H9 (cell line): Measurements from ENCODE around the gene NEURL1B. TPM values are rescaled to one million over a fixed set of nuclear protein-coding genes. Genes with fewer than 3 reads are reported as not detected.
"Not testable (repeated sequence)": the region's sequence is repeated elsewhere in the genome, so short reads cannot be mapped to it uniquely, and the experiment has no call there.

Source experiments
- DNase-seq: peaks from one replicate; pipeline ENCODE4 v3.0.0-alpha.2; 2017
- H2AFZ ChIP-seq: one replicate; pipeline ENCODE4 v1.6.1; 2013; ENCODE audit warnings: mild to moderate bottlenecking, low read length, control low read depth, moderate library complexity
- H2AK5ac ChIP-seq: 2 replicates; pipeline ENCODE4 v1.6.1; 2013; ENCODE audit warnings: low read length, control low read depth, mixed read lengths; ENCODE audit not compliant: insufficient read length
- H2BK120ac ChIP-seq: one replicate; pipeline ENCODE4 v1.6.1; 2013; ENCODE audit warnings: low read depth, mild to moderate bottlenecking, low read length, control low read depth, inconsistent platforms; ENCODE audit not compliant: poor library complexity, severe bottlenecking
- H2BK12ac ChIP-seq: 2 replicates; pipeline ENCODE4 v1.6.1; 2013; ENCODE audit warnings: low read length, control low read depth, mixed read lengths, low read depth; ENCODE audit not compliant: insufficient read length
- H2BK15ac ChIP-seq: 2 replicates; pipeline ENCODE4 v1.6.1; 2013; ENCODE audit warnings: low read depth, low read length, control low read depth
- H2BK20ac ChIP-seq: one replicate; pipeline ENCODE4 v1.6.1; 2013; ENCODE audit warnings: low read depth, mild to moderate bottlenecking, low read length, control low read depth, inconsistent platforms; ENCODE audit not compliant: poor library complexity, severe bottlenecking
- H2BK5ac ChIP-seq: 2 replicates; pipeline ENCODE4 v1.6.1; 2013; ENCODE audit warnings: low read length, control low read depth, mixed read lengths; ENCODE audit not compliant: insufficient read length
- H3K14ac ChIP-seq: 2 replicates; pipeline ENCODE4 v1.6.1; 2013; ENCODE audit warnings: low read length, control low read depth; ENCODE audit not compliant: insufficient read depth
- H3K18ac ChIP-seq: 2 replicates; pipeline ENCODE4 v1.6.1; 2013; ENCODE audit warnings: low read depth, mild to moderate bottlenecking, mixed read lengths, low read length, control low read depth; ENCODE audit not compliant: insufficient read length
- H3K23ac ChIP-seq: 2 replicates; pipeline ENCODE4 v1.6.1; 2013; ENCODE audit warnings: low read length, control low read depth, mixed read lengths, low read depth; ENCODE audit not compliant: insufficient read length
- H3K23me2 ChIP-seq: 2 replicates; pipeline ENCODE4 v1.6.1; 2013; ENCODE audit warnings: low read depth, mild to moderate bottlenecking, mixed read lengths, low read length, control low read depth; ENCODE audit not compliant: insufficient read length, poor library complexity, severe bottlenecking
- H3K27ac ChIP-seq: 2 replicates; pipeline ENCODE4 v1.5.1; 2013; ENCODE audit warnings: low read length, control low read depth, mixed read lengths, low read depth; ENCODE audit not compliant: insufficient read length
- H3K27me3 ChIP-seq: 2 replicates; pipeline ENCODE4 v1.6.1; 2013; ENCODE audit warnings: low read length, control low read depth, inconsistent platforms; ENCODE audit not compliant: insufficient read depth
- H3K4ac ChIP-seq: 2 replicates; pipeline ENCODE4 v1.6.1; 2013; ENCODE audit warnings: low read depth, mild to moderate bottlenecking, control low read depth, inconsistent platforms, low read length, moderate library complexity
- H3K4me1 ChIP-seq: 2 replicates; pipeline ENCODE4 v1.6.1; 2013; ENCODE audit warnings: low read length, control low read depth, inconsistent platforms; ENCODE audit not compliant: insufficient read depth
- H3K4me2 ChIP-seq: 2 replicates; pipeline ENCODE4 v1.6.1; 2013; ENCODE audit warnings: low read length, control low read depth, mixed read lengths; ENCODE audit not compliant: insufficient read length, insufficient read depth
- H3K56ac ChIP-seq: 2 replicates; pipeline ENCODE4 v1.6.1; 2013; ENCODE audit warnings: low read depth, mild to moderate bottlenecking, mixed read lengths, low read length, control low read depth; ENCODE audit not compliant: insufficient read length
- H3K79me1 ChIP-seq: 2 replicates; pipeline ENCODE4 v1.6.1; 2013; ENCODE audit warnings: low read depth, mild to moderate bottlenecking, moderate library complexity, low read length, control low read depth, inconsistent platforms; ENCODE audit not compliant: insufficient read depth, poor library complexity, severe bottlenecking
- H3K79me2 ChIP-seq: 2 replicates; pipeline ENCODE4 v1.6.1; 2013; ENCODE audit warnings: low read length, control low read depth, inconsistent platforms; ENCODE audit not compliant: insufficient read depth
- H3K9ac ChIP-seq: 2 replicates; pipeline ENCODE4 v1.6.1; 2013; ENCODE audit warnings: low read length, control low read depth, mixed read lengths; ENCODE audit not compliant: insufficient read length; ENCODE audit errors: extremely low read depth
- H3K9me3 ChIP-seq: one replicate; pipeline ENCODE4 v1.6.1; 2013; ENCODE audit warnings: low read depth, low read length, inconsistent platforms; ENCODE audit not compliant: control insufficient read depth
- H3T11ph ChIP-seq: one replicate; pipeline ENCODE4 v1.6.1; 2013; ENCODE audit warnings: mild to moderate bottlenecking, low read length, control low read depth, inconsistent platforms
- H4K20me1 ChIP-seq: one replicate; pipeline ENCODE4 v1.6.1; 2013; ENCODE audit not compliant: control insufficient read depth, insufficient read length, insufficient read depth
- H4K5ac ChIP-seq: 2 replicates; pipeline ENCODE4 v1.6.1; 2013; ENCODE audit warnings: low read depth, mild to moderate bottlenecking, mixed read lengths, low read length, control low read depth; ENCODE audit not compliant: insufficient read length
- H4K8ac ChIP-seq: replicated peaks from 2 replicates; pipeline ENCODE4 v1.6.1; 2013; ENCODE audit warnings: low read length, control low read depth, mixed read lengths, low read depth; ENCODE audit not compliant: insufficient read length
- H4K91ac ChIP-seq: 2 replicates; pipeline ENCODE4 v1.6.1; 2013; ENCODE audit warnings: low read depth, mild to moderate bottlenecking, moderate library complexity, mixed read lengths, low read length, control low read depth; ENCODE audit not compliant: insufficient read length
- H3K27ac Mint-ChIP-seq, 3 experiments: 2 replicates in 2 of 3; 3 replicates in 1 of 3; pipeline ENCODE4 v1.8.0; 2020 to 2021; ENCODE audit warnings: mixed read lengths in 3 of 3, mild to moderate bottlenecking in 1 of 3, moderate library complexity in 1 of 3
- H3K27me3 Mint-ChIP-seq: 2 replicates; pipeline ENCODE4 v1.8.0; 2021; ENCODE audit warnings: low read depth, mild to moderate bottlenecking, moderate library complexity, mixed read lengths
- H3K36me3 Mint-ChIP-seq, 3 experiments: 2 replicates in 2 of 3; 3 replicates in 1 of 3; pipeline ENCODE4 v1.8.0; 2020 to 2021; ENCODE audit warnings: low read depth in 3 of 3, mixed read lengths in 3 of 3; ENCODE audit not compliant: insufficient read depth in 1 of 3
- H3K4me1 Mint-ChIP-seq, 2 experiments: 2 replicates each; pipeline ENCODE4 v1.8.0; 2020; ENCODE audit warnings: mixed read lengths in 2 of 2
- H3K4me3 Mint-ChIP-seq, 2 experiments: 2 replicates in 1 of 2; 3 replicates in 1 of 2; pipeline ENCODE4 v1.8.0; 2020 to 2021; ENCODE audit warnings: mild to moderate bottlenecking in 2 of 2, mixed read lengths in 2 of 2, moderate library complexity in 1 of 2
- H3K9me3 Mint-ChIP-seq, 2 experiments: 2 replicates in 1 of 2; 3 replicates in 1 of 2; pipeline ENCODE4 v1.8.0; 2020; ENCODE audit warnings: mild to moderate bottlenecking in 2 of 2, mixed read lengths in 2 of 2, moderate library complexity in 1 of 2
- WGBS: extraction: QIAGEN DNeasy Blood & Tissue Kit; methylation state at CpG from one replicate; pipeline ENCODE4 v1.1.7; 2013; ENCODE audit warnings: missing lambda C conversion rate, low lambda C conversion rate, mixed read lengths; ENCODE audit not compliant: insufficient read length; ENCODE audit errors: extremely low coverage; 5-methylcytosine and 5-hydroxymethylcytosine counted together
- total RNA-seq: library from RNA; stranded (reverse); gene quantifications from 2 replicates; pipeline ENCODE4 v1.2.1, GENCODE V29; 2021

The NEURL1B gene
- total RNA-seq, 1 experiment from 2014 or later, result 3.6 TPM

DNA sequence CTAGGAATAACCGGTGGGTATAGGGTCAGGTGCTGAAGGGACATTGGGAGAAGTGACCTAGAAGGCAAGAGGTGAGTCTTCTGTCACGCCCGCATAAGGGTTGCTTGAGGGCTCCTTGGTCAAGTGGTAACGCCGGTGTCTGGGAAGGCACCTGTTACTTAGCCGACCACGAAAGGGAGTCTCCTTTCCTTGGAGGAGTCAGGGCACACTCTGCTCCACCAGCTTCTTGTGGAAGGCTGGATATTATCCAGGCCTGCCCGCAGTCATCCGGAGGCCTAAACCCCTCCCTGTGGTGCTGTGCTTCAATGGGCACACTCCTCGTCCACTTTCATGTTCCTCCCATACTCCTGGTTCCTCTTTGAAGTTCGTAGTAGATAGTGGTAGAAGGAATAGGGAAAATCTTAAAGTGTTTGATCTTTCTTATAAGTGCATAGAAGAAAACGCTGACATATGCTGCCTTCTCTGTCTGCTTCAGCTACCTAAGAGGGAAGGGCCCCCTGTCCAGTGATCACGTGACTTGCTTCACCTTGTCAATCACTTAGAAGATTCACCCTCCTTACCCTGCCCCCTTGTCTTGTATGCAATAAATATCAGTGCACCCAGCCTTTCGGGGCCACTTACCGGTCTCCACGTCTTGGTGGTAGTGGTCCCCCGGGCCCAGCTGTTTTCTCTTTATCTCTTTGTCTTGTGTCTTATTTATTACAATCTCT lies 16.6 kb downstream of the NEURL1B start:
- peak overlapping the region in 1 of 3 experiments; percentile 53; a peak in 1 of 7 replicates for H3K27ac Mint-ChIP-seq

More for the DNA sequence above, 16.6 kb downstream of the NEURL1B start:
- H3K9me3 ChIP-seq, H2BK5ac ChIP-seq, H4K91ac ChIP-seq, H3K4ac ChIP-seq, H3K23ac ChIP-seq, H3K9ac ChIP-seq, H4K8ac ChIP-seq, H2BK15ac ChIP-seq, H4K20me1 ChIP-seq, H3K27me3 Mint-ChIP-seq, H3K79me1 ChIP-seq, H2BK20ac ChIP-seq, H3K23me2 ChIP-seq, H2BK120ac ChIP-seq, H3T11ph ChIP-seq, H2BK12ac ChIP-seq, H3K27me3 ChIP-seq, H2AK5ac ChIP-seq, H4K5ac ChIP-seq, H3K4me3 Mint-ChIP-seq, H3K18ac ChIP-seq, H3K14ac ChIP-seq, H3K4me1 ChIP-seq, H3K4me2 ChIP-seq, H3K56ac ChIP-seq, H3K27ac ChIP-seq, H3K79me2 ChIP-seq, DNase-seq, H2AFZ ChIP-seq: not testable (repeated sequence)
- H3K9me3 Mint-ChIP-seq, result peaks cover 7 to 15% of the 10 kb centered on the region in 2 experiments
- peaks cover 0 to 17% (median 9%) of the 10 kb centered on the region in 3 experiments; a peak in 4 of 7 replicates for H3K36me3 Mint-ChIP-seq
- H3K4me1 Mint-ChIP-seq, result peaks cover 6 to 12% of the 10 kb centered on the region in 2 experiments
- no CpG with 5 or more reads among the region's 17 CpGs for WGBS
